ENCODE measurements around the gene TSPAN9. TPM values are rescaled to one million over a fixed set of nuclear protein-coding genes. Genes with fewer than 3 reads are reported as not detected.

The TSPAN9 gene
- total and polyA plus RNA-seq, 9 of the 15 experiments (the other 6 are each of a cell fraction or from before 2014, with no cell fraction given): 0.23 to 2.1 (median 0.60) TPM; not detected in 2

DNA sequence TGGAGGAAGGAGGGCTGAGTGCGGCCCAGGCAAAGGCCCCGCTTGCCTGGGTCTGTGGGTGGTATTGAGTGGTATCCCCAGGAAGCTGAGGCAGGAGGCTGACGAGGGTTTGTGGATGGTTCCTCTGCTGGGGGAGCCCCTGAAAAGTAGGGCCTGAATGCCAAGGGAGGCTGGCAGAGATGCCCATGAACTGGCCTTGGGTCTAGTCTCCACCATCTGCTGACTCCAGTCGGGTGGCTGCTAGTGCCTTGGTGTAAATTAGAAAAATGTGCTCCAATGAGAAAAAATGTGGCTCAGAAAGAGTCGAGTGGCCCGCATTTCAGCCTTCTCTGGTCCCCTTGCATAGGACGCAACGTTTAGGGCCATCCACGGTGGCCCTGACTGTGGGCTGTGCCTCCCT is 232.6 kb downstream of the TSPAN9 start:
- no TSS peak for BruUV-seq (replicated peaks)
- ChIA-PET POLR2A (no interaction called here), CTCF (ENCODE audit: low intra/inter-chr PET ratio) (no interaction called here)
- in situ Hi-C loops (cut with MboI): no loop called here
- Histone ChIP-seq H3K9me3 (replicated peaks; ENCODE audit: control insufficient read depth, insufficient read depth, low read depth, low read length) (no peaks in the 10 kb centered on the region), H3K4me3 (no peak overlapping the region), H3K9ac (ENCODE audit: insufficient read depth in 1 of 2, low read depth in 2 of 2, low read length in 2 of 2) (no peak overlapping the region), H3K79me2 (ENCODE audit: control insufficient read depth, insufficient read depth, low read length) (no peaks in the 10 kb centered on the region), H3K27me3 (ENCODE audit: control insufficient read depth in 2 of 2, insufficient read depth in 2 of 2, low read length in 2 of 2) (peaks cover 0 to 31% of the 10 kb centered on the region in 2 experiments; a peak in 2 of 5 replicates), H4K20me1 (replicated peaks; ENCODE audit: control insufficient read depth, insufficient read depth, low read length) (0 out of 2 replicates have a peak, but pooled peaks cover 8% of the 10 kb centered on the region), H3K27ac (ENCODE audit: extremely low read depth, low read depth, low read length) (no peak overlapping the region), H3K4me1 (replicated peaks in 1 of 2; ENCODE audit: control insufficient read depth in 2 of 2, insufficient read depth in 2 of 2, low read length in 2 of 2) (no peaks in the 10 kb centered on the region), H2AFZ (ENCODE audit: low read depth, low read length) (no peak overlapping the region), H3K36me3 (ENCODE audit: control insufficient read depth, insufficient read depth, low read length) (no peaks in the 10 kb centered on the region), H3K4me2 (ENCODE audit: insufficient read depth, low read length) (no peak overlapping the region), H3K9me1 (ENCODE audit: control insufficient read depth, insufficient read depth, low read length) (no peaks in the 10 kb centered on the region)
- 0% methylated on average over 6 of the region's 9 CpGs for WGBS (ENCODE audit: insufficient coverage, low coverage, missing lambda C conversion rate)
- TF ChIP-seq, protein P1, sequence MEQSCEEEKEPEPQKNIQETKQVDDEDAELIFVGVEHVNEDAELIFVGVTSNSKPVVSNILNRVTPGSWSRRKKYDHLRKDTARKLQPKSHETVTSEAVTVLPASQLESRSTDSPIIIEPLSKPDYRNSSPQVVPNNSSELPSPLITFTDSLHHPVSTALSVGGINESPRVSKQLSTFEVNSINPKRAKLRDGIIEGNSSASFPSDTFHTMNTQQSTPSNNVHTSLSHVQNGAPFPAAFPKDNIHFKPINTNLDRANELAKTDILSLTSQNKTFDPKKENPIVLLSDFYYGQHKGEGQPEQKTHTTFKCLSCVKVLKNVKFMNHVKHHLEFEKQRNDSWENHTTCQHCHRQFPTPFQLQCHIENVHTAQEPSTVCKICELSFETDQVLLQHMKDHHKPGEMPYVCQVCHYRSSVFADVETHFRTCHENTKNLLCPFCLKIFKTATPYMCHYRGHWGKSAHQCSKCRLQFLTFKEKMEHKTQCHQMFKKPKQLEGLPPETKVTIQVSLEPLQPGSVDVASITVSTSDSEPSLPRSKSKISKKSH (CRISPR knock-in tag; IDR thresholded peaks at IDR 0.05): no peak
- TF ChIP-seq, protein P2, sequence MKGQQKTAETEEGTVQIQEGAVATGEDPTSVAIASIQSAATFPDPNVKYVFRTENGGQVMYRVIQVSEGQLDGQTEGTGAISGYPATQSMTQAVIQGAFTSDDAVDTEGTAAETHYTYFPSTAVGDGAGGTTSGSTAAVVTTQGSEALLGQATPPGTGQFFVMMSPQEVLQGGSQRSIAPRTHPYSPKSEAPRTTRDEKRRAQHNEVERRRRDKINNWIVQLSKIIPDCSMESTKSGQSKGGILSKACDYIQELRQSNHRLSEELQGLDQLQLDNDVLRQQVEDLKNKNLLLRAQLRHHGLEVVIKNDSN (CRISPR knock-in tag; IDR thresholded peaks at IDR 0.05): no peak
- no peak for TF ChIP-seq HDAC8 (tag; IDR thresholded peaks at IDR 0.05)
- FAIRE-seq (no peak), DNase-seq (ENCODE audit: extremely low read depth in 1 of 4, low spot score in 3 of 4) (no peak), ATAC-seq (no peak)
- intact Hi-C loops (cut with micrococcal nuclease): no loop called here

All from K562 (cell line).